NCI-H1105 (cell line): ENCODE results near the gene MBD2.
"Not testable (repeated sequence)": the region's sequence is repeated elsewhere in the genome, so short reads cannot be mapped to it uniquely, and the experiment has no call there.

Source experiments
- DNase-seq: peaks from one replicate; lab custom pipeline; 2025; lab: John Stamatoyannopoulos, UW

Gene MBD2, protein sequence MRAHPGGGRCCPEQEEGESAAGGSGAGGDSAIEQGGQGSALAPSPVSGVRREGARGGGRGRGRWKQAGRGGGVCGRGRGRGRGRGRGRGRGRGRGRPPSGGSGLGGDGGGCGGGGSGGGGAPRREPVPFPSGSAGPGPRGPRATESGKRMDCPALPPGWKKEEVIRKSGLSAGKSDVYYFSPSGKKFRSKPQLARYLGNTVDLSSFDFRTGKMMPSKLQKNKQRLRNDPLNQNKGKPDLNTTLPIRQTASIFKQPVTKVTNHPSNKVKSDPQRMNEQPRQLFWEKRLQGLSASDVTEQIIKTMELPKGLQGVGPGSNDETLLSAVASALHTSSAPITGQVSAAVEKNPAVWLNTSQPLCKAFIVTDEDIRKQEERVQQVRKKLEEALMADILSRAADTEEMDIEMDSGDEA

DNA sequence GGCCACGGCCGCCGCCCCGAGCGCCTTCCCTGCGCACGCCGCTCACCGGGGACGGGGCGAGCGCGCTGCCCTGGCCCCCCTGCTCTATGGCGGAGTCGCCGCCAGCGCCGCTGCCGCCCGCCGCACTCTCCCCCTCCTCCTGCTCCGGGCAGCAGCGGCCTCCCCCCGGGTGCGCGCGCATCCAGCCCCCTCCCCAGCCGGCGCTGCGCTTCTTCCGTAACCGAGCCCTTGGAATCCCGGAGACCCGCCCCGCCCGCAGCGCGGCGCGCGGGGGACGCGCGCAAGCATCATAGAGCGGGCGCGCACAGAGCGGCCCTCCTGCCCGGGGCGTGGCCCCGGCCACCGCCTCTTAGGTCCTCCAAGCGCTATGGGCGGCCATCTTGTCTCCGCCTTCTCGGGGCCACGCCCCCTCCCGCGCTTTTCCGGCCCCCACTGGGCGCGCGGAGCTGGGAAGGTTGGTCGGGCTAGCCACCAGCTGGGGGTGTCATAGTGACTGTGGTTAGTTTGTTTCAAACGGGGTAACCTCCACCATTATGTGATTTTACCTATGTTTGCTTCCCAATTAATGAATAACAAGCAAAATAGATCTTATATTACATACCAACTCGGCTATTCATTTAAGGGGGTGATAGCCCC, at the start of gene MBD2:
Gene MBD2, minus strand, starts transcription at position 291 of the 636 bp plus-strand sequence. Its CDS starts 110 bp downstream, at position 181.
- peak; percentile 98 for DNase-seq

DNA sequence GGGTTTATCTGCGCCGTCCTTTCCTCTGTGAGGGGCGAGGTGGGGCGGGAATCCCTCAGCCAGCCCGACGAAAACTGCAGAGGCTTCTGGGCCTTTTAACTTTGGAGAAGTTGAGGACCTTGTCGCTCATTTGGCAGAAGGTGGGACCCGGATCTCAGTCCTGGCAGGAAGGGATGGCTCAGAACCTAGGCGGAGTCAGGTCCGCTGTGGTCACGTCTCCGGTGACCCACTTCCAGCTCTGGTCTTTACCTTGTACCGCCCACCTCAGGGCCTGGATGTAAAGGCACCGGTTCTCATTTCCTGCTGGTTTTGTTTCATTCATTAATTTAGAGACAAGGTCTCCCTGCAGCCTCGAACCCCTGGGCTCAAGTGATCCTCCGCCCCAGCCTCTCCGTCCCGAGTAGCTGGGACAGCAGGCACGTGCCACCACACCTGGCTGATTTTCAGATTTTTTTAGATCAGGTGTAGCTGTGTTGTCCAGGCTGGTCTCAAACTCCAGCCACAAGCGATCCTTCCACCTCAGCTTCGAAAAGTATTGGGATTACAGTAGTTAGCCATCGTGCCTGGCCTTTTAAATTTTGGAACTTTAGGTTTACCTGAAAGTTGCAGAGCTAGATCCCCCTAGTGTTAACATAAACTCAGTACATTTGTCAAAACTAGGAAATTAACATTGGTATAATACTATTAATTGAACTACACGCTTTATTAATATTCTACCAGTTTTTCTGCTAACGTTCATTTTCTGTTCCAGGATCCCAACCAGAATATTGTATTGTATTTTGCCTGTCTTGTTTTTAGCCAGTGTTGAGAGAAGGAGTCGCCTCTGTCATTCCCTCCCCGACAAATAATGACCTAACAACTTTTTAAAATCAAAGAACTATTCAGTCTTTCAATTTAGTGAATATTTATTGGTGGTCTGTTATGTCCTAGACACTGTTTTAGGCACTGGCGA, 45.7 kb upstream of the MBD2 start:
- DNase-seq, result peak; percentile 49

DNA sequence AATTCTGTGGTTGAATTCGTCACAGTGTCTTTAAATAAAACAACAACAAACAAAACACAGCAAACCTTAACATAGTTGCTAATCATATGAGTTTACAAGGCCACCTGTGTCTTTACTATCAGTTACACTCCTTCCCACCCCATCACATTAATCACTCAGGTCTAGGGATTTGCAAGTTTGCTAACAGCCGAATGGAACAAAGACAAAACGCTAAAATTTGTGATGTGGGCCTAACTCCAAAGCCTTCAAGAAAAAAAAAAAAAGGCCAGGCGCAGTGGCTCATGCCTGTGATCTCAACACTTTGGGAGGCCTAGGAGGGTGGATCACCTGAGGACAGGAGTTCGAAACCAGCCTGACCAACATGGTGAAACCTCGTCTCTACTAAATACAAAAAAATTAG, 44.3 kb upstream of the MBD2 start:
- DNase-seq, result no peak

DNA sequence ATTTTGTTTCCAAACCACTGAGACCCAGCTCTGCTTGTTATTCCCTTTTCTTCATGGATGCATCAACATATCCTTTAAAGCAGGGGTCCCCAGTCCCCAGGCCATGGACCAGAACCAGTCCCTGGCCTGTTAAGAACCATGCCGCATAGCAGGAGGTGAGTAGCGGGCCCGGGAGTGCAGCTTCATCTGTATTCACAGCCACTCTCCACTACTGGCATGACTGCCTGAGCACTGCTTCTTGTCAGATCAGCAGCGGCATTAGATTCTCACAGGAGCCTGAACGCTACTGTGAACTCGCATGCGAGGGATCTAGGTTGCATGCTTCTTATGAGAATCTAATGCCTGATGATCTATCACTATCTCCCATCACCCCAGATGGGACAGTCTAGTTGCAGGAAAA, 43.2 kb upstream of the MBD2 start:
- DNase-seq, result no peak

DNA sequence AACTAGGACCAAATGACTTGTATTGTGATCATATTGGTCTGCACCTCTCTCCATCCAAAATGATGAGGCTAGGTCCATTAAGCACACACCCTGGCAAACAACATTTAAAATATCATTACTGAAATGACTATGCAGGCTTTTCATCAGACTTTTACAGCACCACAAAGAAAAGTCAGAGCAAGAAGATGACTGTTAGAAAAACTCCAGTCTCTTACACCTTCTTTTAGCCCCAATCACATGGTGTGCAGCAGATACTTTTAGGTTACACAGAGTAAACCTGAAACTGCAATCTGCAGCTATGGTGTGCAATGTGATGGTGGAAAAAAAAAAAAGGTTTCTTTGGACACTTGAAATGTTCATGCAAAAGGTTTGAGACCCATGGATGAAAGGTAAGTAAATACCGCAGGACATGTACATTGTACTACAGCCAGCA, 39.5 kb upstream of the MBD2 start:
- no peak for DNase-seq

DNA sequence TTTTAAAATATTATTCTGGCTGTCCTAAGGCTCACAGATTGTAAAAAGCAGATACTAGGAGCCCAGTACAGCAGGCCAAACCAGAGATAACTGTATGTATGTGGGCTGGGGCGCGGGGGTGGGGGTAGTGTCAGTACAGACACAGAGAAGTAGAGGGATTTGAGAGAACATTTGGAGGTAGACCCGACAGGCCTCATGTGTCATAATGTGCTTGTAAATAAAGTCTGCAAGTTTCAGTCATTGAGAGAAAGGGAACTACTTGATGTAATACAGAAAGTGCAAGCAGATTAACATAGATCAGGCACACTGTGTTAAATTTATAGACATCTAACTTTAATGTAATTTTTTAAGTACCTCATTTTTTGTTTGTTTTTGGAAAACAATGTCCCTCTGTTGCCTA, 37.4 kb upstream of the MBD2 start:
- DNase-seq, result no peak

DNA sequence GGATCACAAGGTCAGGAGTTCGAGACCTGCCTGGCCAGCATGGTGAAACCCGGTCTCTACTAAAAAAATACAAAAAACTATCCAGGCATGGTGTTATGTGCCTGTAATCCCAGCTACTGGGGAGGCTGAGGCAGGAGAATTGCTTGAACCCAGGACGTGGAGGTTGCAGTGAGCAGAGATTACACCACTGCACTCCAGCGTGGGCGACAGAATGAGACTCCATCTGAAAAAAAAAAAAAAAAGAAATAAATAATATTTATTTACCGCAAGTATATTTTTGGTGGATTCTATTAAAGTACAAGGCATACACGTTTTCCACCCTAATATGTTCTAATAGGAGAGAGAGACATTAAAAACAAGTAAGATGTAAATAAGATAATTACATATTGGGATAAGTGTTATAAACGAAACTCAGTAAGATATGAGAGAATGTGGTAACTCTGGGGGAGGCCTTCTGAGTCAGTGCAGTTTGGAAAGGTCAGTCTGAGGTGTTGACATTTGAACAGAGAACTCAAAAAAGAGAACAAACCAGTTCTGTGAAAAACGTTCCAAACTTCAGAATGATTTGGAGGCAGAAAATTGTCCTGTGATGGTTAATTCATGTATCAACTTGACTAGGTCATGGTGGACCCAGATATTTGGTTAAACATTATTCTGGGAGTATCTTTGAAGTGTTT, 36.1 kb upstream of the MBD2 start:
- no peak for DNase-seq

DNA sequence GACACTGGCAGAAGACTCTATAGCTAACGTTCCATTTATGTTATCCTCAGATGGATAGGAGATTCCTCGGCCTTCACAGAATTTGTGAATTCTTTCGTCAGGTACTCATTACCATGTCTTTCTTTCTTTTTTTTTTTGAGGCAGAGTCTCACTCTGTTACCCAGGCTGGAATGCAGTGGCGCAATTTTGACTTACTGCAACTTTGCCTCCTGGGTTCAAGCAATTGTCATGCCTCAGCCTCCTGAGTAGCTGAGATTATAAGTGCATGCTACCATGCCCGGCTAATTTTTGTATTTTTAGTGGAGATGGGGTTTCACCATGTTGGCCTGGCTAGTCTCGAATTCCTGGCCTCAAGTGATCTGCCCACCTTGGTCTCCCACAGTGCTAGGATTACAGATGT, 33.3 kb upstream of the MBD2 start:
- DNase-seq, result not testable (repeated sequence)

DNA sequence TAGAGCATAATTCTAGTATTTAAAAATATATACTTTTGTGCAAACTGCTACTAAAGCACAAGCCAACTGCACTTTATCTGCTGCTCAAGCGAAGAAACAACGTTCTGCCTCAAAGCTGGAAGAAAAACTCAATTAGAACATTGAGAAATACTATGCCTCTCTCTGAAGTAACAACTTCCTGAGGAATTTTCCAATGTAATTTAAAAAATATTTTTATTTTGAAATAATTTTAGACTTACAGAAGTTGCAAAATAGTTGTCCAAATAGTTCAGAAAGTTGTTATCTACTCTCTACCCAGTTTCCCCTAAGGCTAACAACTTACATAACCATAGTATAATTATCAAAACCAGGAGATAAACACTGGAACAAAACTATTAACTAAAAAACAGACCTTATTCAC, 32.5 kb upstream of the MBD2 start:
- no peak for DNase-seq

DNA sequence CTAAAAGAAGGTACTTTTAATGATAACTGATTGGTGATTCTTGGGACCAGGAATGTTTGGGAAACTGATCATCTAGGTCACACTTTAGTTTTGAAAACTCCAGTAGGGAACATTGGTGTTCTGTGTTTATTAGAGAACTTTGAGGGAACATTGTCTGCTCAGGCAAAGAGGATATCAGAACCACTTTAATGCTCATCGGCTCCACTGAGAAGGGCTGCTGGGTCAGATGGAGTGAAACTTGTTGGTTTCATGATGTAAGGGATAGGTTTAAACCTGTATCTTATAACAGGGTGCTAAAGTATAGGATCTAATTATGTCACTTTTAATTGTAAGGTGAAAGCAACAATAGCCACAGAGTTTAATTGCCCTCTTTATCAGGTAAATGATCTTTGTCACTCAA, 30.7 kb upstream of the MBD2 start:
- peak; percentile 12 for DNase-seq

DNA sequence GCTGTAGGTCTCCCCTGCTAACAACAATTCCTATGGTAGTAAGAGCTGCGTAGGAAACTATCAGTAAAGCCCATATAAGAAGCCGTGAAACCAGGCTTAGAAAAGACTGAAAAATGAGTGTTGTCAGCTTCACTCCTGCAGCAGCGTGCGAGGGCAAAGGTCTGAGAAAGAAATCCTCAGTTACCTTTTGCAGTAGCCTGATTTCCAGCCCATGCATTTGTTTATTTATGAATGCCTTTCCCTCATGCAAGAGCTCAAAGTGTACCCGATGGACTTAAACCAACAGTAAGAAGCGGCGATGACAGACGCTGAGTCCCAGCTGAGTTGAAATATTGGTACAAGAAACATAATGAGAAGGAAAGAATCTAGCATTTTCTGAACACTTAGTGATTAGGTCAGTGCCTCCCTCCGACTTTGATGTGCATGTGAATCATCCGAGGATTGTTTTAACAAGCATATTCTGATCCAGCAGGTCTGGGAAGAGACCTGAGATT, 29.8 kb upstream of the MBD2 start:
- DNase-seq, result no peak

DNA sequence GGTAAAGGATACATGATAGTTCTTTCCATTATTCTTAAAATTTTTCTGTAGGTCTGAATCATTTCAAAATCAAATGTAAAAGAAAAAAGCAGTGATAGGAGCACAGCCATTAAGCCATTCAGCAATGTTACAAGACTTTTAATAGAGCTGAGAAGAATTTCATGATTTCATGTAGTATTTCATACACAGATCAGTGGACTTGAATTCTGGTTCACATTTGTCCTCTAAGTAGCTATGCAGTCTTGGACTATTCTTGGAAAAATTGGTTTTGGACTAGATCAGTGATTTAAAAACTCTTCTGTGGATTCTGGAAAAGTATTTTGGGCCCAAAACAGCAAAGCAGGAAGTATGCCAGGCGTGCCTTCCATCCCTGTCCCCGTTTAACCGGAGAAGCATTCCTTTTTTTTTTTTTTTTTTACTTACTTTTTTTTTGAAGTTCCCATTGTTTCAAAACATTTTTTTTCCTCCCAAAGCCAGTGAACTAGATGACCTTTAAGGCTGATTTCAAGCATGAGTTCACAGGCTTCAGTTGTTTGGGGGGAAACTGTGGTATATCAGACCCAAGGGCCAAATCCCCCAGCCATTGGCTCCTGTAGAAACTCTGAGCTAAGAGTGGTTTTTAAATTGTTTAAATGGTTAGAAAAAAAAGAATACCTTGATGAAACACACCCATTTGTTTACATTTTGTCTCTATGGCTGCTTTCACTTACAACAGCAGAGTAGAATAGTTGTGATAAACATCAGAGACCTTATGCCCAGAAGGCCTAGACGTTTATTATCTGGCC, 27.3 kb upstream of the MBD2 start:
- DNase-seq, result no peak

DNA sequence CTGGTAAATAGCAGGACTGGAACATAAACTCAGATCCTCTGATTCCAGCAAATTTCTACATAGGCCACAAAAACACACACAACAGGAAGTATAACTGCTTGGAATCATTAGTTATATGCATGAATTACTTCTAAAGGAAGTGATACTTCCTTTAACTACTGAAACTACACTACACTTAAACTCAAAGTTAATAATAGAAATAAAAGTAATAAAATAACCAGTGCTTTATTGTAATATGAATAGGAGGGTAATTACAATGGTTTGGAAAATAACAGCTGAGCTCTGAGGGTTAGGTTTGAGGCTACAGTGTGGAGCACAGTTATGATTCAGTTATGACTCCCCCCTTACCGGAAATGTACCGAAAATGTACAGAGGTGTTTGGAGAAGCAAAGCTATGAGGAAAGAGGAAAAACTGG, 26.4 kb upstream of the MBD2 start:
- DNase-seq, result no peak

DNA sequence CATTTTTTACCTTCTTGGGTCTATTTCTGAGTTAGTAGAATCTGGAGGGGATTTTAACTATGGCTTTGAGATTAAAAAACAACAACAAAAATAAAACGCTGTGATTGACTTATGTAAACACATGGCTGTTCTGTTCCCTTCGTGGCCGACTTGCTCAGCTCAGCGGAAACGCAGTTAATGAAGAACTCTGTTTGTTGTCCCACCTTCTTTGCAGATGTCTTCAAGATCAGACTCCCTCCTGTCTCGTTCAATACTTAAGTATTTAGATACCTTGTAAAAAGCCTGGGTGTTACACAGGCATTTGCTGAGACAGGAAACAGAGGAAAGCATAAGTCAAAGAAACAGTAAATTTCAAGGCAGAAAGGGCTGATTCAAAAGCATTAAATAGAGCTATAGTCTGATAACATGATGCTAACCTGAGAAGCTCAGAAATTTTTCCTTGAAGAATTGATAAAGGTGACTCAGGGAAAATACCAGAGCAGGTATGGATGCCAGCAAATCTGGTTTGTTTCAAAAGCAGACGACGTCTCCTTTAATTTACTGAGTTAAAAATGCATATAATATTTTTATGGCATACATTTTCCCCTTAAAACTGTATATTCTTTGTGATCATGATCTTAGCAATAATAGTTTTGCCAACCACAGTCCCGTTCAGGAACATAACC, 23.2 kb upstream of the MBD2 start:
- DNase-seq, result peak; percentile 51

DNA sequence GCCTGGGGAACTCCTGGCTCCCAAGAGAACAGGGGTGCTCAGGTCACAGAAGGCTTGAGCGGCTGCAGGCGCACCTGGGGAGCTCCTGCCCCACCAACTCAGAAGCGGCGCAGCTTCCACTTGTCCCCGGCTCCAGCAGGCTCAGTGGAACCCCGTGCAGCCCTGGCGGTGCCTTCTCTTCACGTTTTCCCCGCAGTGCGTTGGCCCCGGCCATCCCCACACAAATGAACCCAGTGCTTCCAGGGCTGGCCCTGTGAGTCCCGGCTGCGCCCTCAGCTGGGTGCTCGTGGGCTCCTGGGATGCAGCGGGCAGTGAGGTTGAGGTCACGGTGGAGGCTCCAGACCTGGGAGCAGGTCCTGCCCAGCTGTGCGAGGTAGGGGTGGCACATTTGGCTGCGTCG, 17.9 kb upstream of the MBD2 start:
- DNase-seq, result no peak

DNA sequence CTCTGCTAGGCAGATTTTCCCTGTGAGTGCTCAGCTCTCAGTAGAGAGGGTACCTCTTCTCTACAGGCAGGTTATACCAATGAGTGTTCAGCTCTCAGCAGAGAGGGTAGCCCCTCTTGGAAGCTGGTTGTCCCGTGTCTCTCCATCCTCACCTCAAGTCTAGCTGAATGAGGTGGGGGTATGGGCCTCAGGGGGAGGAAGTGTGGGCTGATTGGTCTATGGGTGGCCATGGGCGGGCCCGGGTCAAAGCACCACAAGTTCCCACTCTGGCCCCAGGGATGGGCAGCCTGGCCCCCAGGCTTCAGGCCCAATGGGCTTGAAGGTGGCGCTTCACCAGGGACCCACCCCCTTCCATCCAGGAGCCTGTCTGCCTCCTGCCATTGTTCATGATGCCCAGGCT, 17.0 kb upstream of the MBD2 start:
- DNase-seq, result no peak

DNA sequence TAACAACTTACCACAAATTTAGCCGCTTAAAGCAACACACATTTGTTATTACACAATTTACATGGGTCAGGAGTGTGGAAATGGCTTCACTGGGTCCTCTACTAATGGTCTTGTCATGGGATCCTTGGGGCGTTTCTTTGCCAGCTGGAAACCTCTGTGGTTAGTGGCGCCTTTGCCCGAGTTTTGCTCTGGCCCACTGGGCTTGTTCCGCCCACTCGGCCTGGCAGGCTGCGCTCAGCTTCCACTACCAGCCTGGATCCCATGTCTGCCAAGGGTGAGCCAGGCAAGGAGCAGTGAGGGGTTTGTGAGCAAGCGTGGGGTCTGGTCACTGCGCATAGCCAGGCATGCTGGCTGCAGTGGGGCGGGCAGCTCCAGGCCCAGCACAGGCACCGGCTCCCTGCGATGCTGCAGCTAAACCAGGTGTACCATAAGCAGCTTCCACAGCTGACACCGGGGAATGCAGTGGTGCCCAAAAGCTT, 16.2 kb upstream of the MBD2 start:
- no peak for DNase-seq

DNA sequence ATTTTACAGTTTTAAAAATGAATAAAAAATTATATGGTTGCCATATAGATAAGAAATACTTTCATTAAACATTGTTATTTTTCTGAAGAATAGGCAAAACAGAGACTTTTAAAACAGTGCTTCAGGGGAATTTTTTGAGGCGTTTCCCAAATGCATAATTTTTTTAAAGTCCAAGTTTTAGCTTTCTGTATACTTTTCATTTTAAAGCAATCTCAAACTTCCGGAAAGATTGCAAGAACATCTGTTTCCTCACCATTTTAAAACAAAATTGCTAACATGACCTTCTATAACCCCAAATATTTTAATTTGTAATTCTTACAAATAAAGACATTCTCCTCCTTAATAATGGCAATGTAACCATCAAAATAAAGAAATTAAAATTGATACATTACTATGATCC, 15.1 kb upstream of the MBD2 start:
- DNase-seq, result no peak

DNA sequence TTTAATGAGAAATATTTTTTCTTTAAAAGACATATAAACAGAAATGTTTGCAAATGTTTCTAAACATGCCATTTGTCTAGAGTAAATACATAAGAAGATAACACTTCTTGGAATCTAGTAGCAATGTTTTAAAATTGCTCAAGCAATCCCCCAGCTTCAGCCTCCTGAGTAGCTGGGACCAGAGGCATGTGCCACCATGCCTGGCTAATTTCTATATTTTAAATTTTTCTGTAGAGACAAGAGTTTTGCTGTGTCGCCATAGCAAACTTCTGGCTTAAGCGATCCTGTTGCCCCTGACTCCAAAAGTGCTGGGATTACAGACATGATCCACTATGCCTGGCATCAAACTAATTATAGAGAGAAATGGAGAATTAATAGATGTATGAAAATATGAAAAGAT, 14.6 kb upstream of the MBD2 start:
- no peak for DNase-seq
